Measurements from ENCODE around the gene GPR31.

DNA sequence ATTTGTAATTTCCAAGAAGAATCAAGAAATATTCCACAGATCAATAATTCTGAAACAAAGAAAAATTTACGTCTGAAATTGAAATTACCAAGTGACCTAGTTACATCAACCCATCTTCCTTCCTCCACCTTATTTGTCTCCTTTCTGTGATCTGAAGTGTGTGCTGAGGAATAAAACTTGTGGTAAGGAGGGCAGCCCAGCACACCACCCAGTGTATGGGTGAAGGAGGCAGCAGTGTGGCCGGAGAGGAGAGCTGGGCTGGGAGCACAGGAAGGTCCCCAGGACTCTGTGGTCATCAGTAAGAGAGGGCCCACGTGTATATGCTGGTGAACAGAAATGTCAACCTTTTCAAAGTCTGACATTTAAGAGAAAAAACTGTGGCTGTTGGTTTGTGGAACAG is 46.2 kb downstream of the GPR31 start:
- TF ChIP-seq REST (IDR thresholded peaks at IDR 0.05; ENCODE audit: insufficient read depth in 1 of 2, low read depth in 2 of 2, low read length in 2 of 2) (no peak), TAF1 (IDR thresholded peaks at IDR 0.05; ENCODE audit: borderline replicate concordance, insufficient read depth, low read length) (no peak), POLR2AphosphoS5 (IDR thresholded peaks at IDR 0.05; ENCODE audit: low read depth, low read length) (no peak)
